ENCODE data around the gene BCO1. TPM values are rescaled to one million over a fixed set of nuclear protein-coding genes. Genes with fewer than 3 reads are reported as not detected.

The BCO1 gene
- total RNA-seq, 2 experiments from 2014 or later: not detected

- no peaks in the 10 kb centered on the region for H3K9me3 Mint-ChIP-seq
- ChIA-PET POLR2A (no interaction called here), CTCF (no interaction called here)
These were observed 4.6 kb downstream of the BCO1 start for GRCh38 chr16:81242977-81243618.

GRCh38 chr16:81243942-81244341 lies 5.5 kb downstream of the BCO1 start:
- H3K27me3 Mint-ChIP-seq: no peaks in the 10 kb centered on the region
- no peaks in the 10 kb centered on the region for H3K9me3 Mint-ChIP-seq
- H3K4me1 Mint-ChIP-seq: no peaks in the 10 kb centered on the region
- H3K36me3 Mint-ChIP-seq (ENCODE audit: low read depth): no peaks in the 10 kb centered on the region
- POLR2A ChIA-PET: no interaction called here
- DNase-seq: no peak
- no peak overlapping the region for H3K4me3 Mint-ChIP-seq
- CTCF ChIA-PET: interaction anchor here (0.7 kb wide), 1 partner anchor 14 kb away, joined by 3 read pairs; no protein-coding TSS in a partner anchor
- no peak overlapping the region for H3K27ac Mint-ChIP-seq

More at GRCh38 chr16:81242977-81243618, 4.6 kb downstream of the BCO1 start:
- no peaks in the 10 kb centered on the region for H3K36me3 Mint-ChIP-seq (ENCODE audit: low read depth)
- DNase-seq: no peak
- H3K27ac Mint-ChIP-seq: no peak overlapping the region
- H3K4me1 Mint-ChIP-seq: peaks cover 2% of the 10 kb centered on the region
- no peaks in the 10 kb centered on the region for H3K27me3 Mint-ChIP-seq
- H3K4me3 Mint-ChIP-seq: no peak overlapping the region

GRCh38 chr16:81251871-81252270 lies 13.4 kb downstream of the BCO1 start:
- no peak for DNase-seq
- POLR2A ChIA-PET: no interaction called here
- H3K27ac Mint-ChIP-seq: no peak overlapping the region
- H3K4me3 Mint-ChIP-seq: no peak overlapping the region
- H3K4me1 Mint-ChIP-seq: no peaks in the 10 kb centered on the region
- H3K27me3 Mint-ChIP-seq: no peaks in the 10 kb centered on the region
- H3K36me3 Mint-ChIP-seq (ENCODE audit: low read depth): no peaks in the 10 kb centered on the region
- CTCF ChIA-PET: no interaction called here
- H3K9me3 Mint-ChIP-seq: no peaks in the 10 kb centered on the region

GRCh38 chr16:81253141-81253540 lies 14.7 kb downstream of the BCO1 start:
- Mint-ChIP-seq H3K27ac (no peak overlapping the region), H3K4me1 (no peaks in the 10 kb centered on the region), H3K4me3 (no peak overlapping the region), H3K27me3 (no peaks in the 10 kb centered on the region), H3K36me3 (ENCODE audit: low read depth) (no peaks in the 10 kb centered on the region), H3K9me3 (no peaks in the 10 kb centered on the region)
- POLR2A ChIA-PET: no interaction called here
- no peak for DNase-seq
- CTCF ChIA-PET: no interaction called here

- no peak overlapping the region for H3K27ac Mint-ChIP-seq
- ChIA-PET CTCF (no interaction called here), POLR2A (no interaction called here)
- no peaks in the 10 kb centered on the region for H3K4me1 Mint-ChIP-seq
- no peaks in the 10 kb centered on the region for H3K36me3 Mint-ChIP-seq (ENCODE audit: low read depth)
- H3K4me3 Mint-ChIP-seq: no peak overlapping the region
- no peaks in the 10 kb centered on the region for H3K27me3 Mint-ChIP-seq
- no peak for DNase-seq
- H3K9me3 Mint-ChIP-seq: no peaks in the 10 kb centered on the region
These were observed 16.5 kb downstream of the BCO1 start for GRCh38 chr16:81254922-81255526.

DNA sequence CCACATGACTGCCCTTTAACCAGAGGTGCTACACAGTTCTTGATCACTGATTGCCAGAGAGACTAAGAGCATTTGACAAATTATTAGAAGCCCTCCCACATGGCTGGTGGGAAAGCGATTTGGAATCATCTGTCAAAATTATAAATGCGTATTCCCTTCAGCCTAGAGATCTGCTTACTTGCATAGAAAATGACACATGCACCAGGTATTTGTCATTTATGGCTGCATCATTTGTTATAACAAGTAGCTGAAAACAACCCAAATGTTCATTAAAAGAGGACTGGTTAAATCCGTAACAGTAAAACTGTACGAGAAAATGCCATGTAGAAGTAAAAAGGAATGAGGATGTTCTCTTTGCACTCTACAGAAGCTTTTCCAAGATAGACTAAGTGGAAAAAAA lies 21.4 kb downstream of the BCO1 start:
- H3K4me3 Mint-ChIP-seq: no peak overlapping the region
- H3K9me3 Mint-ChIP-seq: no peaks in the 10 kb centered on the region
- no peak overlapping the region for H3K27ac Mint-ChIP-seq
- no peaks in the 10 kb centered on the region for H3K36me3 Mint-ChIP-seq (ENCODE audit: low read depth)
- no peaks in the 10 kb centered on the region for H3K4me1 Mint-ChIP-seq
- H3K27me3 Mint-ChIP-seq: no peaks in the 10 kb centered on the region
- CTCF ChIA-PET: interaction anchor here (0.6 kb wide), 1 partner anchor 227 kb away, joined by 4 read pairs; no protein-coding TSS in a partner anchor
- DNase-seq: no peak
- POLR2A ChIA-PET: no interaction called here

DNA sequence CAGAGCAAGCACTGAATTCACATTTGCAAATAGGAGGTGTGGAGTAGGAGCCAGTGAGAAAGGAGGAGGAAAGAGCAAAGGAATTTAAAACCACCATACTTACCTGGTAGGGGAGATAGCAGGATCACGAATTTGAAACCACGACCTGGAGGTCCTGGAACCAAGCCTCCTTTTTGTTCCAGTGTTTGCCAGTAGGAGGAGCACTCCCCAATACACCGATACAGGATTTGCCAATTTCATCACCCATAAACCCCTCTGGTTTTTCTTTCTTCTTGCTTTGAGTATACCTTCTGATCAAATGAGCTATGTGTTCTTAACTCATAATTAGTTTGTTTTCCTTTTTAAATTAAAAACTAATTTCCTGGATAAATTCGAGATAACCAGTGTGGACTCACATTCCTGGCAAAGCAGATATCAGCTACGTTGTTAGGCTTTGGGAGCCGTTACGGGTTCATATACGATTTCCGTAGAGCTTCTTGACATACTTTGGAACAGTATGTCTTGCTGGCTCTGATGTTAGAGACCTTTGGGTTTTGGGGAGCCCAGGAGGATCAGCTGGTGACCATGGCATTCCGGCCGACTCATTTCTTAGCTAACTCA lies 22.7 kb downstream of the BCO1 start:
- no peak overlapping the region for H3K4me3 Mint-ChIP-seq
- peak; percentile 37 for DNase-seq
- peaks cover 2% of the 10 kb centered on the region for H3K9me3 Mint-ChIP-seq
- no peaks in the 10 kb centered on the region for H3K36me3 Mint-ChIP-seq (ENCODE audit: low read depth)
- ChIA-PET POLR2A (no interaction called here), CTCF (interaction anchor here (0.7 to 1.8 kb wide), 5 partner anchors 8 to 499 kb away, joined by 3 to 6 read pairs (median 3); no protein-coding TSS in a partner anchor)
- H3K27me3 Mint-ChIP-seq: no peaks in the 10 kb centered on the region
- H3K4me1 Mint-ChIP-seq: no peaks in the 10 kb centered on the region
- H3K27ac Mint-ChIP-seq: no peak overlapping the region

GRCh38 chr16:81263470-81264220 lies 25.2 kb downstream of the BCO1 start:
- POLR2A ChIA-PET: no interaction called here

GRCh38 chr16:81264386-81264785 lies 25.9 kb downstream of the BCO1 start:
- Mint-ChIP-seq H3K27me3 (no peaks in the 10 kb centered on the region), H3K27ac (no peak overlapping the region), H3K4me1 (peaks cover 8% of the 10 kb centered on the region), H3K36me3 (ENCODE audit: low read depth) (no peaks in the 10 kb centered on the region), H3K4me3 (no peak overlapping the region), H3K9me3 (peaks cover 2% of the 10 kb centered on the region)
- ChIA-PET POLR2A (no interaction called here), CTCF (interaction anchor here (0.8 kb wide), 1 partner anchor 28 kb away, joined by 3 read pairs; no protein-coding TSS in a partner anchor)
- no peak for DNase-seq

More at GRCh38 chr16:81263470-81264220, 25.2 kb downstream of the BCO1 start:
- no peaks in the 10 kb centered on the region for H3K27me3 Mint-ChIP-seq
- no peak for DNase-seq
- H3K4me3 Mint-ChIP-seq: no peak overlapping the region
- H3K27ac Mint-ChIP-seq: no peak overlapping the region
- peaks cover 2% of the 10 kb centered on the region for H3K9me3 Mint-ChIP-seq
- CTCF ChIA-PET: interaction anchor here (0.6 to 0.8 kb wide), 2 partner anchors 28 to 46 kb away, joined by 3 to 5 read pairs; no protein-coding TSS in a partner anchor
- H3K4me1 Mint-ChIP-seq: peaks cover 8% of the 10 kb centered on the region
- no peaks in the 10 kb centered on the region for H3K36me3 Mint-ChIP-seq (ENCODE audit: low read depth)

GRCh38 chr16:81265052-81265451 lies 26.6 kb downstream of the BCO1 start:
- H3K4me1 Mint-ChIP-seq: peaks cover 8% of the 10 kb centered on the region
- H3K4me3 Mint-ChIP-seq: no peak overlapping the region
- no peaks in the 10 kb centered on the region for H3K36me3 Mint-ChIP-seq (ENCODE audit: low read depth)
- DNase-seq: no peak
- peaks cover 2% of the 10 kb centered on the region for H3K9me3 Mint-ChIP-seq
- H3K27ac Mint-ChIP-seq: no peak overlapping the region
- ChIA-PET POLR2A (no interaction called here), CTCF (interaction anchor here (0.7 kb wide), 1 partner anchor 78 kb away, joined by 3 read pairs; no protein-coding TSS in a partner anchor)
- H3K27me3 Mint-ChIP-seq: no peaks in the 10 kb centered on the region

DNA sequence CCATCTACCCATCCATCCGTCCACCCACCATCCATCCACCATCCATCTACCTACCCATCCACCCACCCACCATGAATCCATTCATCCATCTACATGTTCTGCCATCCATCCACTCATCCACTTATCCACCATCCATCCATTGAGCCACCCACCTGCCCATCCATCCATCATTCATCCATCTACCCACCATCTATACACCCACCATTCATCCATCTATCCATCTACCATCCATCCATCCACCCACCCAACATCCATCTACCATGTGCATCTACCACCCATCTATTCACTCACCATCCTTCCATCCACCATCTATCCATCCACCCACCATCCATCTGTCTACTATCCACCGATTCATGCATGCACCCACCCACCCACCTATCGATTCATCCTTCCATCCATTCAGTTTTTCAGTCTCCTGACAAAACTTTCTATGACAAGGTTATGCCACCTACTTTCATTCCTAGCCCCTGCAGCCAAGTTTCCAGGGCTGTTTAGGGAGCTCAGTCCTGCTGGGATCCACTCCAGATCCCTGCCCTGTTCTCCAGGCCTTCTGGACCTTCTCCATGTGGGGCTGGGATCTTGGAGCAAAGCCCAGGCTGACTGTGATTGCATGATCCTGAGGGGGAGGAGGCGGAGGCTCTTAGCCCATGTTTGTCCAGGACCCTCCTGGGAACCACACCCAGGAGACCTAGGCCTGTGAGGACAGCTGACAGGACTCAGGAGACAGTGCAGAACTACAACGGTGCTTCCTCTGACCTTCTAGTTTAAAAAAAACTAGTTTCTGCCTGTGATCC lies 27.4 kb downstream of the BCO1 start:
- Mint-ChIP-seq H3K4me3 (no peak overlapping the region), H3K4me1 (peaks cover 8% of the 10 kb centered on the region), H3K9me3 (peaks cover 2% of the 10 kb centered on the region), H3K27ac (no peak overlapping the region), H3K36me3 (ENCODE audit: low read depth) (no peaks in the 10 kb centered on the region), H3K27me3 (no peaks in the 10 kb centered on the region)
- DNase-seq: no peak
- CTCF ChIA-PET: interaction anchor here (0.7 kb wide), 1 partner anchor 79 kb away, joined by 3 read pairs; no protein-coding TSS in a partner anchor
- POLR2A ChIA-PET: no interaction called here

DNA sequence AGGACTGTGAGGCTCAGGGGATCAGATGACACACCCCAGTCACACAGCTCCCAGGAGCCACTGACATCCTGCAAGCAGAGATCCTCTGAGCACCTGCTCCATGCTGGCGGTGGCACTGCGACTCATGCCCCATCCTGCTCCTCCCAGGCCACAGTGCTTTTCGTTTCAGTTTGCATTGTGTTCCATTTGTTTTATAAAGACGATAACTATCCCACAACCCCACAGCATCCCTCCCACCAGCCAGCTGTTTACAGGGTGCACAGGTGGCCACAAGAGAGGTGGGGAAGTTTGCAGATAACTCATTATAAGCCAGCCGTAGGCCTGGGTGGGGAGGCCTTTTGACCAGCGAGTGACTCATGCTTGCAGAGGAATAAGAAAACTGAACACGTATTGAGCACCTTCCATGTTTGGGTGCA lies 28.2 kb downstream of the BCO1 start:
- Mint-ChIP-seq H3K4me1 (peaks cover 8% of the 10 kb centered on the region), H3K9me3 (peaks cover 2% of the 10 kb centered on the region), H3K27me3 (peaks cover 3% of the 10 kb centered on the region), H3K36me3 (ENCODE audit: low read depth) (no peaks in the 10 kb centered on the region), H3K4me3 (no peak overlapping the region), H3K27ac (peak overlapping the region; percentile 38)
- ChIA-PET POLR2A (no interaction called here), CTCF (no interaction called here)
- DNase-seq: peak; percentile 7
